ENCODE data around the gene SBF2. TPM values are rescaled to one million over a fixed set of nuclear protein-coding genes. Genes with fewer than 3 reads are reported as not detected.

The SBF2 gene
- total RNA-seq, 1 donor from 2014 or later: 21.1 TPM

DNA sequence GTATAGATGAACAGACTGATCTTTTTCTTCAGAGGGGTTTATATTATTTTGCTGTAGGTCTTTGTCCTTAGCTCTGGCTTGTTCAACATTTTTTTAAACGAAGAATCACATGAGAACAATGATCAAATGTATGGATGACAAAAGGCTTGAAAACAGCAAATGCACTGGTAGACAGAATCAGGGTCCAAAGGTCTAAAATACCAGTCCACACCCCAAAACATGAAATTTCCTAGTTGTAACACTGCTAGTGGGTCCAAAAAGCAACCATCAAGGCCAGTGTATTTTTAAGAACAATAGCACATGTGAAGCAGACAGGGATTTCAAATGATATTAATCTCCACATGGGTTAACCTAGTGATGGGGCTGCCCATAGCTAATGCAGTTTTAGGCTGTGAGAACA, 468.1 kb downstream of the SBF2 start:
- Histone ChIP-seq H3K36me3 (ENCODE audit: control insufficient read depth, insufficient read depth, low read length) (no peaks in the 10 kb centered on the region), H3K27me3 (ENCODE audit: control insufficient read depth, insufficient read depth, low read length) (no peaks in the 10 kb centered on the region), H3K4me3 (ENCODE audit: low read depth, low read length) (no peak overlapping the region)
- TF ChIP-seq, protein P1, sequence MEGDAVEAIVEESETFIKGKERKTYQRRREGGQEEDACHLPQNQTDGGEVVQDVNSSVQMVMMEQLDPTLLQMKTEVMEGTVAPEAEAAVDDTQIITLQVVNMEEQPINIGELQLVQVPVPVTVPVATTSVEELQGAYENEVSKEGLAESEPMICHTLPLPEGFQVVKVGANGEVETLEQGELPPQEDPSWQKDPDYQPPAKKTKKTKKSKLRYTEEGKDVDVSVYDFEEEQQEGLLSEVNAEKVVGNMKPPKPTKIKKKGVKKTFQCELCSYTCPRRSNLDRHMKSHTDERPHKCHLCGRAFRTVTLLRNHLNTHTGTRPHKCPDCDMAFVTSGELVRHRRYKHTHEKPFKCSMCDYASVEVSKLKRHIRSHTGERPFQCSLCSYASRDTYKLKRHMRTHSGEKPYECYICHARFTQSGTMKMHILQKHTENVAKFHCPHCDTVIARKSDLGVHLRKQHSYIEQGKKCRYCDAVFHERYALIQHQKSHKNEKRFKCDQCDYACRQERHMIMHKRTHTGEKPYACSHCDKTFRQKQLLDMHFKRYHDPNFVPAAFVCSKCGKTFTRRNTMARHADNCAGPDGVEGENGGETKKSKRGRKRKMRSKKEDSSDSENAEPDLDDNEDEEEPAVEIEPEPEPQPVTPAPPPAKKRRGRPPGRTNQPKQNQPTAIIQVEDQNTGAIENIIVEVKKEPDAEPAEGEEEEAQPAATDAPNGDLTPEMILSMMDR (IDR thresholded peaks at IDR 0.05; ENCODE audit: insufficient read depth, low read length, poor library complexity, severe bottlenecking): no peak
- no peak for DNase-seq (ENCODE audit: low read depth)

GRCh38 chr11:9825315-9825714, 468.7 kb downstream of the SBF2 start:
- no peak overlapping the region for H3K4me3 ChIP-seq (ENCODE audit: low read depth, low read length)
- TF ChIP-seq, protein P1 (IDR thresholded peaks at IDR 0.05; ENCODE audit: insufficient read depth, low read length, poor library complexity, severe bottlenecking): no peak
- no peak for DNase-seq (ENCODE audit: low read depth)

DNA sequence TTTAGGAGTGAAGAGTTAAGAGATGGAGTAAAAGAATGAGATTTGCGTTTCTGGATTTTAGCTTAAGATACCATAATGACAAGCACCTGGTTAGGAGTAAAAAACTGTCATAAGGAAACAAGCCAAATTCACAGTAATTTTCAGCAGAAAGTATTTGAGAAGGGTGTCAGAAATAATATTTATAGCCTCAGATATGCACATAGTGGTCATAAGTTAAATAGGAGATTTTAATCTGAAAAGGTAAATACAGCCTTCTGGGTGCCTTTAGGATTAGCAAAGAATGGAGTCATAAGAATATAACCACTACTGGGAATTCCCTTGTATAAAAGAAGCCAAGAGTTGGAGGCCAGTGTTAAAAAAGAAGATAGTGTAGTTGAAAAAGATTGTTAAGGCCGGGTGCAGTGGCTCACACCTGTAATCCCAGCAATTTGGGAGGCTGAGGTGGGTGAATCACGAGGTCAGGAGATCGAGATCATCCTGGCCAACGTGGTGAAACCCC, 470.1 kb downstream of the SBF2 start:
- Histone ChIP-seq H3K4me3 (ENCODE audit: low read depth, low read length) (no peak overlapping the region), H3K27me3 (ENCODE audit: control insufficient read depth, insufficient read depth, low read length) (no peaks in the 10 kb centered on the region), H3K36me3 (ENCODE audit: control insufficient read depth, insufficient read depth, low read length) (no peaks in the 10 kb centered on the region)
- TF ChIP-seq, protein P1 (IDR thresholded peaks at IDR 0.05; ENCODE audit: insufficient read depth, low read length, poor library complexity, severe bottlenecking): no peak
- no peak for DNase-seq (ENCODE audit: low read depth)

More at GRCh38 chr11:9825315-9825714, 468.7 kb downstream of the SBF2 start:
- Histone ChIP-seq H3K27me3 (ENCODE audit: control insufficient read depth, insufficient read depth, low read length) (no peaks in the 10 kb centered on the region), H3K36me3 (ENCODE audit: control insufficient read depth, insufficient read depth, low read length) (no peaks in the 10 kb centered on the region)

DNA sequence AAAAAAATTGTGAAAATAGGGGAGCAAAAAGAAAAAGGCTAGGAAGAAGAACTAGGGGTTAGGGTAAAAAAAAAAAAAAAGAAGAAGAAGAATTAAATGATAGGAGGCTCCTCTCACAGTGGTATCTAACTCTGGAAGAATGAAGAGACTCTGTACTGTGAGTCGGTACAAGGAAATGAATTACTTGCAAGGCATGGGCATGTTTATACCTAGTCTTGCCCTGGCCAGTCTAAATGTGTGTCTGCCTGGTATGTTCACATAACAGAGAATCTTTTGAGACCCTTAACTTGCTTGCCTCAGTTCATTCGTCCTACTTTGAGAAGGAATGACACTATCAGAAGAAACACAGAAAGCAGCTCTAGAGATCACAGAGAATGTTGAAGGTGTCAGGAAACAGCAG, 470.6 kb downstream of the SBF2 start:
- no peak overlapping the region for H3K4me3 ChIP-seq (ENCODE audit: low read depth, low read length)
- no peaks in the 10 kb centered on the region for H3K36me3 ChIP-seq (ENCODE audit: control insufficient read depth, insufficient read depth, low read length)
- no peaks in the 10 kb centered on the region for H3K27me3 ChIP-seq (ENCODE audit: control insufficient read depth, insufficient read depth, low read length)
- TF ChIP-seq, protein P1 (IDR thresholded peaks at IDR 0.05; ENCODE audit: insufficient read depth, low read length, poor library complexity, severe bottlenecking): no peak
- no peak for DNase-seq (ENCODE audit: low read depth)

DNA sequence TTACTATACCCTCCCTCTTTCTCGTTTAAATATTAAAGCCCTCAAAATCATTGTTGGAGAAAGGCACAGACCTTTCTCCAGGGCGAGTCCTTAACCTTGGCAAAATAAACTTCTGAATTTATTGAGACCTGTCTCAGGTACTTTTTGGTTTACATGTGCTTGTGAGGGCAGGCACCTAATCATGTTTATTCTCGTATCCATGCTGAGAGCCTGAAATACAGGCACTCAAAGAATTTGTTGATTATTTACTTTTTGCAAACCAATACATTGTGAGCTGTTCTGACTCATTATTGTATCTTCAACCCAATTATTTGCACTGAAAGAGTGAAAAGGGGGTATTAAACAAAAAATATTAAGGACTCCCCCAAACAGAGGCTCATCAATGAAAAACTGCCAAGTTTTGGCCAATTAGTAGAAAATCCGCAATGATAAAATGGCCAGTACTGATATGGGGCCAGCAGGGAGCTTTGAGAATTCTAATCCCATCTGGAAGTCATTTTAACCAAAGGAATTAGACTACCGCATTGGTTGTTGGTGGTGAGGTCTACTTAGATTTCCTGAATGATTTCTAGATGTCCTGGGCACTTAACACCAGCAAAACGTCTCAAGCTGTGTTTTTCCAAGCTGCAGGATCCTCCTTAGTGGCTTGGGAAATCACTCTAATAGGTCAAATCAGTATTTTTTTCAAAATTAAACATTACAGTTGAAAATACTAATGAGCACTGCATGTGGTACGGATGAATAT, 472.8 kb downstream of the SBF2 start:
- H3K36me3 ChIP-seq (ENCODE audit: control insufficient read depth, insufficient read depth, low read length): no peaks in the 10 kb centered on the region
- no peak overlapping the region for H3K4me3 ChIP-seq (ENCODE audit: low read depth, low read length)
- DNase-seq (ENCODE audit: low read depth): no peak
- TF ChIP-seq, protein P1 (IDR thresholded peaks at IDR 0.05; ENCODE audit: insufficient read depth, low read length, poor library complexity, severe bottlenecking): no peak
- H3K27me3 ChIP-seq (ENCODE audit: control insufficient read depth, insufficient read depth, low read length): no peaks in the 10 kb centered on the region

- Histone ChIP-seq H3K4me3 (ENCODE audit: low read depth, low read length) (no peak overlapping the region), H3K27me3 (ENCODE audit: control insufficient read depth, insufficient read depth, low read length) (no peaks in the 10 kb centered on the region), H3K36me3 (ENCODE audit: control insufficient read depth, insufficient read depth, low read length) (no peaks in the 10 kb centered on the region)
- TF ChIP-seq, protein P1 (IDR thresholded peaks at IDR 0.05; ENCODE audit: insufficient read depth, low read length, poor library complexity, severe bottlenecking): no peak
- DNase-seq (ENCODE audit: low read depth): no peak
These were observed 473.8 kb downstream of the SBF2 start for GRCh38 chr11:9820260-9820659.
